Ovary (tissue), 3 donors: ENCODE results near the gene IRF5.

Experiments
- EP300 ChIP-seq: sonication (generic); formaldehyde crosslinking; IDR thresholded peaks from one replicate; pipeline ENCODE4 v1.6.1; 2017; ENCODE audit warnings: antibody characterized with exemption
- POLR2A ChIP-seq: fragments of 450-650 bp; IDR thresholded peaks from one replicate; pipeline ENCODE4 v1.6.1; 2017; ENCODE audit warnings: antibody characterized with exemption, mild to moderate bottlenecking, moderate library complexity
- TF ChIP-seq, protein P1 (sequence below), 3 donors: fragments of 450-650 bp in 2 of 3; fragments of 200-600 bp in 1 of 3; IDR thresholded peaks; one replicate each; pipeline versions ENCODE4 v1.5.1 to v1.8.0; 2016 to 2022; ENCODE audit warnings: antibody characterized with exemption in 3 of 3, mild to moderate bottlenecking in 1 of 3
- donor health status: DM: no; HTN: no; CAD: no.

GRCh38 chr7:128997181-128997580 is 59.5 kb downstream of the IRF5 start:
- TF ChIP-seq, protein P1, sequence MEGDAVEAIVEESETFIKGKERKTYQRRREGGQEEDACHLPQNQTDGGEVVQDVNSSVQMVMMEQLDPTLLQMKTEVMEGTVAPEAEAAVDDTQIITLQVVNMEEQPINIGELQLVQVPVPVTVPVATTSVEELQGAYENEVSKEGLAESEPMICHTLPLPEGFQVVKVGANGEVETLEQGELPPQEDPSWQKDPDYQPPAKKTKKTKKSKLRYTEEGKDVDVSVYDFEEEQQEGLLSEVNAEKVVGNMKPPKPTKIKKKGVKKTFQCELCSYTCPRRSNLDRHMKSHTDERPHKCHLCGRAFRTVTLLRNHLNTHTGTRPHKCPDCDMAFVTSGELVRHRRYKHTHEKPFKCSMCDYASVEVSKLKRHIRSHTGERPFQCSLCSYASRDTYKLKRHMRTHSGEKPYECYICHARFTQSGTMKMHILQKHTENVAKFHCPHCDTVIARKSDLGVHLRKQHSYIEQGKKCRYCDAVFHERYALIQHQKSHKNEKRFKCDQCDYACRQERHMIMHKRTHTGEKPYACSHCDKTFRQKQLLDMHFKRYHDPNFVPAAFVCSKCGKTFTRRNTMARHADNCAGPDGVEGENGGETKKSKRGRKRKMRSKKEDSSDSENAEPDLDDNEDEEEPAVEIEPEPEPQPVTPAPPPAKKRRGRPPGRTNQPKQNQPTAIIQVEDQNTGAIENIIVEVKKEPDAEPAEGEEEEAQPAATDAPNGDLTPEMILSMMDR (IDR thresholded peaks at IDR 0.05), result no peak
- no peak for TF ChIP-seq POLR2A
- TF ChIP-seq EP300, result no peak
